Neural progenitor cell (in vitro differentiated cells): ENCODE measurements around the gene NCKIPSD. TPM values are rescaled to one million over a fixed set of nuclear protein-coding genes. Genes with fewer than 3 reads are reported as not detected.

Experiments
- DNase-seq: peaks from one replicate; pipeline ENCODE4 v3.0.0-alpha.2; 2016; ENCODE audit warnings: low spot score
- H2AFZ ChIP-seq: fragments of 200-600 bp; sonication (generic); replicated peaks from 2 replicates; pipeline ENCODE4 v1.6.1; 2016; ENCODE audit warnings: antibody characterized with exemption
- H3F3A ChIP-seq: fragments of 200-600 bp; sonication (generic); 2 replicates; pipeline ENCODE4 v1.6.1; 2016; ENCODE audit warnings: antibody characterized with exemption, low read depth
- H3K27ac ChIP-seq: fragments of 200-600 bp; sonication (generic); 2 replicates; pipeline ENCODE4 v1.5.1; 2016; ENCODE audit warnings: mild to moderate bottlenecking
- H3K27me3 ChIP-seq: fragments of 200-600 bp; sonication (generic); 2 replicates; pipeline ENCODE4 v1.6.1; 2016; ENCODE audit warnings: mild to moderate bottlenecking, moderate library complexity
- H3K36me3 ChIP-seq: fragments of 200-600 bp; sonication (generic); 2 replicates; pipeline ENCODE4 v1.5.1; 2016
- H3K4me1 ChIP-seq: fragments of 200-600 bp; sonication (generic); 2 replicates; pipeline ENCODE4 v1.6.1; 2016; ENCODE audit warnings: mixed run types
- H3K4me2 ChIP-seq: fragments of 200-600 bp; sonication (generic); 2 replicates; pipeline ENCODE4 v1.6.1; 2016
- H3K4me3 ChIP-seq: fragments of 200-600 bp; sonication (generic); 2 replicates; pipeline ENCODE4 v1.5.1; 2016
- H3K79me2 ChIP-seq: fragments of 200-600 bp; sonication (generic); 2 replicates; pipeline ENCODE4 v1.6.1; 2016; ENCODE audit warnings: low read depth
- H3K9ac ChIP-seq: fragments of 200-600 bp; sonication (generic); 2 replicates; pipeline ENCODE4 v1.6.1; 2016
- H3K9me3 ChIP-seq: fragments of 200-600 bp; sonication (generic); 2 replicates; pipeline ENCODE4 v1.5.1; 2016; ENCODE audit warnings: low read depth
- H4K20me1 ChIP-seq: fragments of 200-600 bp; sonication (generic); 2 replicates; pipeline ENCODE4 v1.6.1; 2016; ENCODE audit warnings: low read depth
- H3K27ac Mint-ChIP-seq: 3 replicates; pipeline ENCODE4 v1.8.0; 2021; ENCODE audit warnings: mixed read lengths
- H3K27me3 Mint-ChIP-seq: 2 replicates; pipeline ENCODE4 v1.8.0; 2022; ENCODE audit warnings: low read depth, mild to moderate bottlenecking, inconsistent platforms, moderate library complexity, mixed read lengths; ENCODE audit not compliant: insufficient read depth
- H3K36me3 Mint-ChIP-seq: 3 replicates; pipeline ENCODE4 v1.8.0; 2021; ENCODE audit warnings: mixed read lengths
- H3K4me1 Mint-ChIP-seq: 3 replicates; pipeline ENCODE4 v1.8.0; 2021; ENCODE audit warnings: mixed read lengths
- H3K4me3 Mint-ChIP-seq: 3 replicates; pipeline ENCODE4 v1.8.0; 2021; ENCODE audit warnings: mild to moderate bottlenecking, moderate library complexity, mixed read lengths
- H3K9me3 Mint-ChIP-seq: 3 replicates; pipeline ENCODE4 v1.8.0; 2020; ENCODE audit warnings: mixed read lengths
- EZH2 ChIP-seq: fragments of 200-600 bp; sonication (generic); IDR thresholded peaks from 2 replicates; pipeline ENCODE4 v1.6.1; 2017; ENCODE audit warnings: antibody characterized with exemption, mild to moderate bottlenecking, moderate library complexity
- EZH2phosphoT487 ChIP-seq: fragments of 200-600 bp; sonication (generic); IDR thresholded peaks from 2 replicates; pipeline ENCODE4 v1.6.1; 2017; ENCODE audit warnings: antibody characterized with exemption
- total RNA-seq: library from RNA; depleted of rRNA; stranded (reverse); fragments of >200 nt; gene quantifications from 2 replicates; pipeline ENCODE4 v1.2.3, GENCODE V29; 2015; ENCODE audit warnings: low replicate concordance
- TF ChIP-seq, protein P1 (sequence below): fragments of 200-600 bp; sonication (generic); IDR thresholded peaks from 2 replicates; pipeline ENCODE4 v1.5.1; 2017; ENCODE audit warnings: antibody characterized with exemption, mild to moderate bottlenecking

NCKIPSD gene
- total RNA-seq, 1 donor from 2014 or later = 32.8 TPM

DNA sequence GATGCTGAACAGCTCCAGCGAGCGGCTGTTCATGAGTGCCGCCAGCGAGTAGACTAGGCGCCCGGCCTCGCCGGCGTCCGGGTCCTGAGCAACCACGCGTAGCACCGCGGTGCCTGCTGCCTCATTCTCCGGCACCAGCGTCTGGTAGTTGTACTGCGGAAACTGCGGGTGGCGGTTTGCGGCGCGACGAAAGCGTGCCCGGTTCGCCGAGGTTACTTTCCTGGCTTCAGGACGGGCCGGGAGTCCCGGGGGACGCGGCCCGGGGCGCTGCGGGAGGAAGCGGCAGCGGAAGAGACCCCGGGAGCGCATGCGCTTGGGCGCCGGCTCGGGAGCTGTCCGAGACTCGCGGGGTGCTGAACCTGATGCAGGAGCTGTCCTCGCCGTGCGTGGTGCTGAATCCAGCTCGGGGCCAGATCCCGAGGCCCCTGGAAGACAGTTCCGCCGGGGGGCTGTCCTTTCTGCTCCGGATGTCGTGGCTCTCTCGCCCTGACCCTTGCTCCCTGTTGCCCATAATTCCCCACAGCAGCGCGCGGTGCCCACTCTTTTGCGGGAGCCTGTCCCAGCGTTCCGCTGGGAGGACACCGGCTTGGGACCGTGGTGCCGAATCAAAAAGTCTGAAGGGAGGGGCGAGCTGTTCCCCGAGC, 24.1 kb downstream of the NCKIPSD start:
- peak; percentile 90 for DNase-seq
- H3K27me3 Mint-ChIP-seq = peaks cover 12% of the 10 kb centered on the region
- Histone ChIP-seq H2AFZ (no peak overlapping the region), H3K9me3 (no peaks in the 10 kb centered on the region), H3K27me3 (no peaks in the 10 kb centered on the region), H3K79me2 (peaks cover 13% of the 10 kb centered on the region), H3K27ac (no peak overlapping the region), H3K4me3 (peak overlapping the region; percentile 54), H3K36me3 (no peaks in the 10 kb centered on the region), H3K4me1 (peaks cover 5% of the 10 kb centered on the region), H3F3A (peaks cover 38% of the 10 kb centered on the region), H3K9ac (no peak overlapping the region), H4K20me1 (peaks cover 48% of the 10 kb centered on the region), H3K4me2 (peak overlapping the region; percentile 95)
- no peak overlapping the region for H3K27ac Mint-ChIP-seq
- TF ChIP-seq EZH2 = no peak
- TF ChIP-seq EZH2phosphoT487 = no peak
- TF ChIP-seq, protein P1, sequence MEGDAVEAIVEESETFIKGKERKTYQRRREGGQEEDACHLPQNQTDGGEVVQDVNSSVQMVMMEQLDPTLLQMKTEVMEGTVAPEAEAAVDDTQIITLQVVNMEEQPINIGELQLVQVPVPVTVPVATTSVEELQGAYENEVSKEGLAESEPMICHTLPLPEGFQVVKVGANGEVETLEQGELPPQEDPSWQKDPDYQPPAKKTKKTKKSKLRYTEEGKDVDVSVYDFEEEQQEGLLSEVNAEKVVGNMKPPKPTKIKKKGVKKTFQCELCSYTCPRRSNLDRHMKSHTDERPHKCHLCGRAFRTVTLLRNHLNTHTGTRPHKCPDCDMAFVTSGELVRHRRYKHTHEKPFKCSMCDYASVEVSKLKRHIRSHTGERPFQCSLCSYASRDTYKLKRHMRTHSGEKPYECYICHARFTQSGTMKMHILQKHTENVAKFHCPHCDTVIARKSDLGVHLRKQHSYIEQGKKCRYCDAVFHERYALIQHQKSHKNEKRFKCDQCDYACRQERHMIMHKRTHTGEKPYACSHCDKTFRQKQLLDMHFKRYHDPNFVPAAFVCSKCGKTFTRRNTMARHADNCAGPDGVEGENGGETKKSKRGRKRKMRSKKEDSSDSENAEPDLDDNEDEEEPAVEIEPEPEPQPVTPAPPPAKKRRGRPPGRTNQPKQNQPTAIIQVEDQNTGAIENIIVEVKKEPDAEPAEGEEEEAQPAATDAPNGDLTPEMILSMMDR = no peak
- peaks cover 20% of the 10 kb centered on the region for H3K4me1 Mint-ChIP-seq
- H3K9me3 Mint-ChIP-seq = peaks cover 3% of the 10 kb centered on the region
- H3K4me3 Mint-ChIP-seq = peak overlapping the region; percentile 85
- peaks cover 26% of the 10 kb centered on the region for H3K36me3 Mint-ChIP-seq

DNA sequence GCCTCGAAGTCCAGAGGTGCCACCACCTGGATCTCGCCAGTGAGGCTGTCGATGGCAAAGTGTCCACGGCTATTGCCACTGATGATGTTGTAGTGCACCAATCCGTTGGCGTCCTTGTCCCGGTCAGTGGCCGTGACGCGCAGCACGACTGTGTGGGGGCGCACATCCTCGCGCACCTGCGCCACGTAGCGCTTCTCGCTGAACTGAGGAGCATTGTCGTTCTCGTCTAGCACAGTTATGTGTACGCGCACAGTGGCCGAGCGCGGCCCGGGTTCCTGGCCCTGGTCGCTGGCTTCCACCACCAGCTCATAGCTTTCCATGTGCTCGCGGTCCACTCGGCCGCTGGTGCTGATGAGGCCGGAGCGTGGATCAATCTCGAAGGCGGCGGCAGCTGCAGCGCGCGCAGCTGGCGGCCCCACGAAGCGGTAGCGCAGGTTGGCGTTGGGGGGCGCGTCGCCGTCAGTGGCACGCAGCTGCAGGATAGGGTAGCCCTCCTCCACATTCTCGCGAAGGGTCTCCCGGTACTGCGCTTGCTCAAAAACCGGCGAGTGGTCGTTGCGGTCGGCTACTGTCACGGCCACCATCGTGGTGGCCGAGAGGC, 24.8 kb downstream of the NCKIPSD start:
- Histone ChIP-seq H2AFZ (no peak overlapping the region), H3F3A (peaks cover 46% of the 10 kb centered on the region), H3K27me3 (no peaks in the 10 kb centered on the region), H3K4me2 (peak overlapping the region; percentile 95), H3K79me2 (peaks cover 13% of the 10 kb centered on the region), H3K9ac (no peak overlapping the region), H3K9me3 (no peaks in the 10 kb centered on the region), H3K4me1 (peaks cover 7% of the 10 kb centered on the region), H3K36me3 (no peaks in the 10 kb centered on the region), H3K4me3 (peak overlapping the region; percentile 54), H4K20me1 (peaks cover 48% of the 10 kb centered on the region), H3K27ac (no peak overlapping the region)
- no peak for DNase-seq
- peaks cover 20% of the 10 kb centered on the region for H3K4me1 Mint-ChIP-seq
- no peak overlapping the region for H3K27ac Mint-ChIP-seq
- TF ChIP-seq EZH2phosphoT487 = no peak
- TF ChIP-seq, protein P1 = no peak
- TF ChIP-seq EZH2 = no peak
- H3K4me3 Mint-ChIP-seq = peak overlapping the region; percentile 46
- H3K27me3 Mint-ChIP-seq = peaks cover 12% of the 10 kb centered on the region
- H3K9me3 Mint-ChIP-seq = peaks cover 3% of the 10 kb centered on the region
- peaks cover 26% of the 10 kb centered on the region for H3K36me3 Mint-ChIP-seq

DNA sequence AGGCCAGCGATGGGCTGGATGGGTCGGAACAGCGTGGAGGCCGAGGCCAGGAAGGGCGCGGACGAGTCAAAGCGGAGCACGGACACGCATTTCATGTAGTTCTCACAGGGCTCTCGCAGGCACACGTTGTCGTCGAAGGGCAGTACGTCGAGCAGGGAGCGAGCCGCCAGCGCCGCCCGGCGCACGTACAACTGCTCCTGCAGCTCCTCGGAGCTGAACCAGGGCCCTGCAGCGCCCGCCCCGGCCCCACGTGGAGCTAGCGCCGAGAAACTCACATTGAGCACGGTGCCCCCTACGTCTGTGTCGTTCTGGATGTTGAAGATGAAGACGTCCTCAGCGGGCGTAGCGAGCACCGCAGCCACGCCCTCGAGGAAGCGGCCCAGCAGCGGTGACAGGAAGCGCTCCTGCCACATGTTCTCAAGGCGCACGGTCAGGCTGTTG, 28.9 kb downstream of the NCKIPSD start:
- DNase-seq = no peak
- no peak overlapping the region for H2AFZ ChIP-seq
- Mint-ChIP-seq H3K27me3 (peaks cover 14% of the 10 kb centered on the region), H3K4me1 (peaks cover 14% of the 10 kb centered on the region), H3K27ac (no peak overlapping the region), H3K9me3 (peaks cover 3% of the 10 kb centered on the region), H3K4me3 (peak overlapping the region; percentile 43), H3K36me3 (peaks cover 42% of the 10 kb centered on the region)
- peak overlapping the region; percentile 75 for H3K4me2 ChIP-seq
- no peaks in the 10 kb centered on the region for H3K36me3 ChIP-seq
- H3K79me2 ChIP-seq = peaks cover 13% of the 10 kb centered on the region
- peaks cover 61% of the 10 kb centered on the region for H4K20me1 ChIP-seq
- H3F3A ChIP-seq = peaks cover 35% of the 10 kb centered on the region
- peaks cover 8% of the 10 kb centered on the region for H3K27me3 ChIP-seq
- H3K4me3 ChIP-seq = no peak overlapping the region
- H3K4me1 ChIP-seq = peaks cover 13% of the 10 kb centered on the region
- TF ChIP-seq, protein P1 = no peak
- TF ChIP-seq EZH2 (no peak), EZH2phosphoT487 (no peak)
- no peaks in the 10 kb centered on the region for H3K9me3 ChIP-seq
- H3K9ac ChIP-seq = no peak overlapping the region
- H3K27ac ChIP-seq = no peak overlapping the region
